GM21390 (cell line): ENCODE measurements around the gene TNXB.
"Not testable (repeated sequence)": the region's sequence is repeated elsewhere in the genome, so short reads cannot be mapped to it uniquely, and the experiment has no call there.

ENCODE experiments used
- ATAC-seq: cut with Tn5 transposase; IDR thresholded peaks from one replicate; pipeline ENCODE4 v1.9.1; 2021; ENCODE audit not compliant: unreplicated experiment

The TNXB gene

DNA sequence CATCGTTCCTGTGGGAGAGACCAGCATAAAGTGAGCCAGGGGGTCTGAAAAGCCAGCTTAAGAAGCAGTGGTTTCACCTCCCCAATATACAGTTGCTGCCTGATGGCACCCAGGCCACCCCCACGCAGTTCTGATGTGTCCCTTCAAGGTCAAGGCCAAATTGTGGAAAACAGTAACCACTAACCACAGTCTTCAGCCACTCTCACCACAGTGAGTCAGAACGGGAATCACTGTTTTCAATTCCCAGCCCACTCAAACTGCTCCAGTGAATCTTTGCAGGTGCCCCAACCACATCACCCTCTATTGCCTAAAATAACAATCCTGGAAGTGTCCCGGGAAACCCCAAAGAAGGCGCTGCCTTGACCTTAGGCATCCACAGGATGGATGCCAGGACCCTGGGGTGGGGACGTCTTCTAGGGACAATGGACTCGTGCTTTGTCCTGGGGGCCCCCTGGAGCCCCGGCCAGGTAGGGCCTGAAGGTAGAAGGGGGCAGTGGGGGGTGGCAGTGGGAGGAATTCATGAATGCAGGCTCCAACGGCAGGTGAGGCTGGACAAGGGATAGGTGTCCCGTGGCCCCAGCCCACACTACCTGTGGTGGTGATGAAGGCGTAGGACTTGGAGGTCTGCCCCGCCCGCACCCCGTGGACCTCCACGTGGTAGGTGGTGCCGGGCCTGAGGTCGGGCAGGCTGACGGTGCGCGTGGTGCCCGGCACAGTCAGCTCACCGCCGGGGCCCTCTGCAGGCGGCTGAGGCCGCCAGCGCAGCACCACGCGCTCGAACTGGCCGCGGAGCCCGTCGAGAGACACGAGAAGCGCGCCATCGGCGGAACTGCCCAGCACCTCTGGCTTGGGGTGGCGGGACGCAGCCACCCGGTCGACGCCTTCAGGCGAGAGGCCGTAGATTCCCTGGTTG is 22.2 kb downstream of the TNXB start:
- no peak for ATAC-seq

DNA sequence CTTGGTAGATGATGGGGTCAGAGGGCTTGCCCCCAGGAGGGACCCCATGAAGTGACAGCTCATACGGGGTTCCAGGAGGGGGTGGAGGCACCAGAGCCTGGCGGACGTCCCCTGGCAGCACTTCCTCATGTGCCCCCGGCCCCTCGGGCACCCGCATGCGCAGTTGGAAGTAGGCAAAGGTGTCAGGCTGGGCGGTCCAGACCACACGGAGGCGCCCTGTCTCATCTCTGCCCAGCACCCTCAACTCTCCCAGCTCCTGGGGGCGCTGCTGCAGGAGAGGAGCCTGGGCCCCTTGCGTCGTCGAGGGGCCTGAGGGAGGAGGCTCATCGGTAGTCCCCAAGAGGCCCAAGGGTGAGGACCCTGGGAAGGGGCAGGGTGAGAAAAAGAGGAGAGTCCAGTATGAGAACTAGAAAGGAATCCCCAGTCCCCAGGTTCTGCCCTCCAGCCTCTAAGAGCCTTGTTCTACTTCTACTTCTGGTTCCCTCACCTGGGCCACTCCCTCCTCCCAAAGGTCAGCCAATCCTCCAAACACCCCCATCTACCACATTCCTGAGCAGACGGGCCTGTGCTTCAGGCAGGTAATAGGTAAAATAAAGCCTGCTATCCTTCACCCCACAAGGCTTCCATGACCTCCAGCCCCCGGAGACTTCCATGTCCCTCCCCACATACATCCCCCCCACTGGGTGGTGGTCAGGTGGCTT is 23.2 kb downstream of the TNXB start:
- no peak for ATAC-seq

GRCh38 chr6:32084780-32085179 is 24.4 kb downstream of the TNXB start:
- ATAC-seq = no peak

DNA sequence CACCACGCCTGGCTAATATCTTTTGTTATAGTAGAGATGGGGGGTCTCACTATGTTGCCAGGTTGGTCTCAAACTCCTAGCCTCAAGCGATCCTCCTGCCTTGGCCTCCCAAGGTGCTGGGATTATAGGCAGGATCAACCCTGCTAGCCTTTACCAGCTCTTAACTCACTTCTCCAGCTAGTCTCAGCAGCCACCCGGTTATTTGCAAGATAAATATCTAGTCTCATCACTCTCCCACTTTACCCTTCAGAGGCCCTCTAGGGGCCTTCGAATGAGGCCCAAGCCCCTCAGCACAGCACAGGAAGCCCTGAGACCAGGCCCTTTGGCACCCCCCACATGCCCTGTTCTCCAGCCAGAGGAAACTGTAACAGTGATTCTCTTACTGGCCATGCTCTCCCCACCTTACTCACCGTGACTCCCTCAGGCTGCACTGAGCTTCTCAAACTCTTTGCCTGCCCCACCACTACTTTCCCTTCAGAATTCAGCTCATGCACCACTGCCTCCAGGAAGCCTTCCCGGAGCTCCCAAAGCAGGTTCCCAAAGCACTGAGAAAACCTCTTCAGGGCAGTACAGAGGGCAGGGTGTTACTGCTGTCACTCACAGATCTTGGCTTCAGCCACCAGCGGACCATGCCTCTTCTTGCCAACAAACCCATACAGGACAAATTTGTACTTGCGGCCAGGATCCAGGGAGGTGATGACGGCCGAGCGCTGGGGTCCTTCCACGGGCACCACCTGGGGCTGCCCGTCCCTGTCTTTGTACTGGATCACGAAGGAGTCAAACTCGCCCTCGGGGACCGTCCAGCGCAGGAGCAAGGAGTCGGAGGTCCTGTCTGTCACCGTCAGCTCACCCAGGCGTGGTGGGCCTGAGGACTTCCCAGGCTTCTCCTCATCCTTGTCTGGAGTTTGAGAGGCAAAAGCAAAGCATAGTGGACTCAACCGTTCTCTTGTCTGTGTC is 25.0 kb downstream of the TNXB start:
- ATAC-seq = no peak

GRCh38 chr6:32082935-32083334 is 26.2 kb downstream of the TNXB start:
- ATAC-seq = no peak

DNA sequence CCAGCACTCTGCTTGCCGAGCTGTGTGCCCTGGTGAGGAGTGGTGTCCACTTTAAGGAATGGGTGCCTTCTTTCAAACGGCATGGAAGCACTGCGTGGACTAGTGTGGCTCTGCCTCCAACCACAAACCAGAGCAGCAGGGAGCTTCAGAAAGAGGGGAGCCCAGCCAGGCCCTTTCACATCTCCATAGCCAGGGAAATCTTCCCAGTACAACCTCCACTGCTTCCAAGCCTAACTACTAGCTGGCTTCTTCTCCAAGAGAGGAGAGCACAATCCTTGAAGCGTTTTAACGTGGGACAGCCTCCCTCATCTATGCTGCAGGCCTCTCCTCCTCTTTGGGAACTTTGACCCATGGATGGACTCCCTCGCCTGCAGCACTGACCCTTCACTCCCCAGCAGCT is 26.7 kb downstream of the TNXB start:
- ATAC-seq = no peak

DNA sequence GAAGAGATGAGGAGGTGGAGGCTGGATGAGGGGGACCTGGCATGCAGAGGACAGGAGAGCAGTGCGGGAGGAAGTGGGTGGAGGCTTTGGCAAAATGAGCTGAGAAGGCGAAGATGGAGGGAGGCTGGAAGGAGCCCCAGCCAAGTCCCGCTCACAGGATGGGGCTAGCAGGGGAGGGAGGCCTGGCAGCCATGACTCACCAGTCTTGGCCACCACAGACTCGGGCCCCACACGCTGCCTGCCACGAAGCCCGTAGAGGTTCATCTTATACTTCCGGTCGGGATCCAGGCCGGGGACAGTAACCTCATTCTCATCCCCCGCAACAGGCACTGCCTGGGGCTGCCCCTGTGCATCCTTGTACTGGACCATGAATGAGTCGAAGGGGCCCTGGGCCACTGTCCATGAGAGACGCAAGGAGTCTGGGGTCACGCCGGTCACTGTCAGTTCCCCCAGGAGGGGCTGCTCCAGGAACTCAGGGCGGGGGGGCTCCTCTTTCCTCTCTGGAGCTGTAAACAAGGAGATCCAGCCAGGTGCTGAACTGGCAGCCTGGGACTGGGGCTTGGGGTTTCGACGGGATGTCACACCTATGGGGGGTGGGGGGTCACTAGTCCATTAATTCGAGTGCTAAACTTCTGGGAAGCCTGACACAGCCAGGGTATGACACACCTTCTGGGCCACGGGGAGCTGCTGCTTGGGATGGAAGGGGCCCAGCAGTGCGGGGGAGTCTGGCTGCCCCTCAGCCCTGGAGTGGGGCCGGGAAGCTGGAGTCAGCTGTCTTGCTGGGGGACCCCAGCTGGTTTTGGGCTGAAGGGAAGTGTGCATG is 27.8 kb downstream of the TNXB start:
- no peak for ATAC-seq

- ATAC-seq = no peak
These were observed 29.4 kb downstream of the TNXB start for GRCh38 chr6:32079566-32080290.

- no peak for ATAC-seq
These were observed 32.8 kb downstream of the TNXB start for GRCh38 chr6:32076321-32076809.

- ATAC-seq = no peak
These were observed 33.4 kb downstream of the TNXB start for GRCh38 chr6:32075781-32076180.

- ATAC-seq = no peak
These were observed 34.1 kb downstream of the TNXB start for GRCh38 chr6:32074996-32075532.

- no peak for ATAC-seq
These were observed 35.5 kb downstream of the TNXB start for GRCh38 chr6:32073613-32074012.

DNA sequence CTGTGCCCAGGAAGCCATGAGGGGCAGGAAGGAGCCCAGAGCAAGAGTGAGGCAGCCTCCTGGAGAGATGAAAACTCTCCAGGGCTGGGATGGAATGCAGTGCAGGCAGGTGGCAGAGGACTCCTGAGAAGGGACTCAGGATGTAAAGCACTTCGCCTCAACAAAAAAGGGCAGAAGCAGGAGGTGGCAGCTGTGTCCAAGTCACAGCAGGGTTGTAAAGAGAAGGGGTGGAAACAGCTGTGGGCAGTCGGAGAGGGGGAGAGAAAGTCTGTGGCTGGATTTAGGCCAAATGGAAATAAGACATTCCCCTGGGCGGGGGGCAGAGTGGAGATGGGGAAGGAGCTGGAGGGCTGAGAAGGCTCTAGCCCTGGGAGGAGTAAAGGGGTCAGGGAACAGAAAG is 36.0 kb downstream of the TNXB start:
- no peak for ATAC-seq

DNA sequence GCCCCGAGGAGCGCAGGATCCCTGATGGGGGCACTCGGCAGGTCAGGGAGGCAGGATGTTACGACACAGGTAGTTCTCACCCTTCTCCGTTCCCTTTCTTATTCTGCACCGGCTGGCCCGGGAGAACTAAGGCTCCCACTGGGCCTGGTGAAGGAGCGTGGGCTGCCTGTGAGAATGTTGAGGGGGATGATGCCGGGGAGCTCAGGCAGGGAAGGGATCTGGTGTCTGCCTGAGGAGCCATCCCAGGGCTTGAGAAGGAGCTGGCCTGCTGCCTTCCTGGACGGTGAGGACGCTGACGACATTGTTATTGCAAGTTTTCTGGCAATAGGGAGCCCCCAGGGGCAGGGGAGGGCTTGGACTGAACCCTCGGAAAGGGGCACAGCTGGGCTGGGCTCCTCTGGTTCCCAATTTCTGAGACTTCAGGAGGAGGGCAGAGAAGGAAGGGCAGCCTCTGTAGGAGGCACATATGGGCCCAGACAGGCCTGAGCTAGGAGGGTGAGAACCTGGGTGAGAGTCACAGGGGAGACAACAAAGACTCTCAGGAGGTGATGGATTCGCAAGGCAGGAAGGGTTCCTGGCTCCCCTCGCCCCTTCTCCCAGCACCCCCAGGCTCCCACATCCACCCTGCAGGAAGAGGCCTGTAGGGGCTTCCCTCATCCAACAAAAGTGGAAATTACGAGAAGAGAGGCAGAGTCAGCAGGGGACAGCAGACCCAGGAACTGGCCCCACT is 38.2 kb downstream of the TNXB start:
- no peak for ATAC-seq

- no peak for ATAC-seq
These were observed 39.1 kb downstream of the TNXB start for GRCh38 chr6:32069878-32070515.

- ATAC-seq = no peak
These were observed 39.7 kb downstream of the TNXB start for GRCh38 chr6:32069460-32069859.

DNA sequence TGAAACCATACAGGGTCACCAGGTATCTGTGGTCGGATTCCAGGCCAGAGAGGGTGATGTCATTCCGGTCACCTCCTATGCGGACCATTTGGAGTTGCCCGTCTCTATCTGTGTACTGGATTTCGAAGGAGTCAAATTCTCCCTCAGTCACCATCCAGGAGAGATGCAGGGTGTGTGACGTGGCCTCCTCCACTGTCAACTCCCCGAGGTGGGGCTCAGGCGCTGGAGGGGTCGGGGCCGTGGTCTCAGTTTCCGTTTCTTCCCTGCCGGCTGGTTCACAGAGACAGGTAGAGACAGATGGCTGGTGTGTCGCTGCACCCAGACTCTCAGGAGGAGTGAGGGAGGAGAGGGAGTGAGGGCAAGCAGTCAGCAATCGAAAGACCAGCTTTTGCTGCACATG is 40.3 kb downstream of the TNXB start:
- no peak for ATAC-seq

- not testable (repeated sequence) for ATAC-seq
These were observed 40.8 kb downstream of the TNXB start for GRCh38 chr6:32068315-32068714.
